Brain microvascular endothelial cell (primary cell): ENCODE results near the gene PCDH7.
A peak's percentile ranks its signal among the peaks of the same experiment; 100 is the strongest.

Experiments used
- DNase-seq: peaks from one replicate; pipeline ENCODE4 v3.0.0-alpha.2; 2020
- H3K27ac ChIP-seq: fragments of 250-450 bp; sonication (Bioruptor Pico); 2 replicates; pipeline ENCODE4 v1.5.1; 2020; ENCODE audit warnings: mild to moderate bottlenecking, moderate library complexity
- H3K27me3 ChIP-seq: fragments of 250-450 bp; sonication (Bioruptor Pico); replicated peaks from 2 replicates; pipeline ENCODE4 v1.5.1; 2020; ENCODE audit warnings: mild to moderate bottlenecking
- H3K36me3 ChIP-seq: fragments of 250-450 bp; sonication (Bioruptor Pico); replicated peaks from 2 replicates; pipeline ENCODE4 v1.5.1; 2020; ENCODE audit warnings: mild to moderate bottlenecking
- H3K4me3 ChIP-seq: 2 replicates; pipeline ENCODE4 v1.5.1; 2011; ENCODE audit warnings: low read depth, mild to moderate bottlenecking, control low read depth, low read length, moderate library complexity
- in situ Hi-C: cut with HindIII; loops from 2 replicates; pipeline ENCODE4 v1.10.0; 2017; ENCODE audit warnings: low sequenced_read_pairs, low pct_ligation_motif_present
- TF ChIP-seq, protein P1 (sequence below): IDR thresholded peaks from 2 replicates; pipeline ENCODE4 v1.5.1; 2011; ENCODE audit warnings: low read depth, mild to moderate bottlenecking, moderate library complexity, low read length, control low read depth, inconsistent platforms; ENCODE audit errors: missing control alignments

Gene PCDH7

DNA sequence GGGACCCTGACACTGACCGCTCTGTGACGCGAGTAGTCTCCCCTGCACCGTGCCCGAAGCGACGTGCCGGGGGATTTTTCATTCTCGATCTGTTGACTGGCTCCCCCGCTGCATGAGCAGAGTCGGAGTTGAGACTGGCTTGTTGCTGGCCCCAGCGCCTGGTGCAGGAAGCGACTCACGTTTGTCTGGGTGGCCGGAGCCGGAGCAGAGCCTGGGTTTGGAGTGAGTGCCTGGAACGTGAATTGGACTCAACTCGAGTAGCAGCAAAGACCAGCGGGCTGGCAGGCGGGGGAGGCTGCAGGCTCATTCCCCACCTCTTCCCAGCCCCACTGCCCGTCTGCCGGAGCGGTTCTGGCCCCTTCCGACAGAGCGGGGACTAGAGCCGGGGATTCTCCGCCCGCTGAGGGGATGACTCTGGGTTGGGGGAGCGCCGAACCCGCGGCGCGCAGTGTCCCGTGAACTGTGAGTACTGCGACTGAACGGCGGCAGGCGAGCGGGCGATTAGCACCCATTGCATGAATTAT lies 554 bp downstream of the PCDH7 start:
- H3K27ac ChIP-seq = no peak overlapping the region

GRCh38 chr4:30721185-30722091 lies 1.3 kb downstream of the PCDH7 start:
- in situ Hi-C loops = no loop called here
- Histone ChIP-seq H3K27ac (no peak overlapping the region), H3K36me3 (no peaks in the 10 kb centered on the region), H3K4me3 (peak overlapping the region; percentile 73), H3K27me3 (no peaks in the 10 kb centered on the region)
- DNase-seq = no peak
- TF ChIP-seq, protein P1, sequence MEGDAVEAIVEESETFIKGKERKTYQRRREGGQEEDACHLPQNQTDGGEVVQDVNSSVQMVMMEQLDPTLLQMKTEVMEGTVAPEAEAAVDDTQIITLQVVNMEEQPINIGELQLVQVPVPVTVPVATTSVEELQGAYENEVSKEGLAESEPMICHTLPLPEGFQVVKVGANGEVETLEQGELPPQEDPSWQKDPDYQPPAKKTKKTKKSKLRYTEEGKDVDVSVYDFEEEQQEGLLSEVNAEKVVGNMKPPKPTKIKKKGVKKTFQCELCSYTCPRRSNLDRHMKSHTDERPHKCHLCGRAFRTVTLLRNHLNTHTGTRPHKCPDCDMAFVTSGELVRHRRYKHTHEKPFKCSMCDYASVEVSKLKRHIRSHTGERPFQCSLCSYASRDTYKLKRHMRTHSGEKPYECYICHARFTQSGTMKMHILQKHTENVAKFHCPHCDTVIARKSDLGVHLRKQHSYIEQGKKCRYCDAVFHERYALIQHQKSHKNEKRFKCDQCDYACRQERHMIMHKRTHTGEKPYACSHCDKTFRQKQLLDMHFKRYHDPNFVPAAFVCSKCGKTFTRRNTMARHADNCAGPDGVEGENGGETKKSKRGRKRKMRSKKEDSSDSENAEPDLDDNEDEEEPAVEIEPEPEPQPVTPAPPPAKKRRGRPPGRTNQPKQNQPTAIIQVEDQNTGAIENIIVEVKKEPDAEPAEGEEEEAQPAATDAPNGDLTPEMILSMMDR = no peak

More for the DNA sequence above, 554 bp downstream of the PCDH7 start:
- Histone ChIP-seq H3K36me3 (no peaks in the 10 kb centered on the region), H3K27me3 (no peaks in the 10 kb centered on the region), H3K4me3 (peak overlapping the region; percentile 73)
- DNase-seq = peak; percentile 27
- in situ Hi-C loops = no loop called here
- TF ChIP-seq, protein P1 = no peak

GRCh38 chr4:30722092-30722358 lies 1.9 kb downstream of the PCDH7 start:
- Histone ChIP-seq H3K36me3 (no peaks in the 10 kb centered on the region), H3K27me3 (no peaks in the 10 kb centered on the region), H3K27ac (no peak overlapping the region), H3K4me3 (peak overlapping the region; percentile 50)
- TF ChIP-seq, protein P1 = no peak
- no peak for DNase-seq
- in situ Hi-C loops = no loop called here

GRCh38 chr4:30722359-30723200 lies 2.4 kb downstream of the PCDH7 start:
- DNase-seq = no peak
- no peak overlapping the region for H3K27ac ChIP-seq
- no peaks in the 10 kb centered on the region for H3K27me3 ChIP-seq
- in situ Hi-C loops = no loop called here
- H3K36me3 ChIP-seq = no peaks in the 10 kb centered on the region
- TF ChIP-seq, protein P1 = no peak
- peak overlapping the region; percentile 50 for H3K4me3 ChIP-seq

DNA sequence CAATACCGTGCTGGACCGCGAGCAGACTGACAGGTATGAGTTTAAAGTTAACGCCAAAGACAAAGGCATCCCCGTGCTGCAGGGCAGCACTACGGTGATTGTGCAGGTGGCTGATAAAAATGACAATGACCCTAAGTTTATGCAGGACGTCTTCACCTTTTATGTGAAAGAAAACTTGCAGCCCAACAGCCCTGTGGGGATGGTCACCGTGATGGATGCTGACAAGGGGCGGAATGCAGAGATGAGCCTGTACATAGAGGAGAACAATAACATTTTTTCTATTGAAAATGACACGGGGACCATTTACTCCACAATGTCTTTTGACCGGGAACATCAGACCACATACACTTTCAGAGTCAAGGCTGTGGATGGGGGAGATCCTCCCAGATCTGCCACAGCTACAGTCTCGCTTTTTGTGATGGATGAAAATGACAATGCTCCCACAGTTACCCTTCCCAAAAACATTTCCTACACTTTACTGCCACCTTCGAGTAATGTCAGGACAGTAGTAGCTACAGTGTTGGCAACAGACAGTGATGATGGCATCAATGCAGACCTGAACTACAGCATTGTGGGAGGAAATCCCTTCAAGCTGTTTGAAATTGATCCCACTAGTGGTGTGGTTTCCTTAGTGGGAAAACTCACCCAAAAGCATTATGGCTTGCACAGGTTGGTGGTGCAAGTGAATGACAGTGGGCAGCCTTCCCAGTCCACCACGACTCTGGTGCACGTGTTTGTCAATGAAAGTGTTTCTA lies 3.2 kb downstream of the PCDH7 start:
- DNase-seq = no peak
- H3K36me3 ChIP-seq = no peaks in the 10 kb centered on the region
- in situ Hi-C loops = no loop called here
- H3K27ac ChIP-seq = no peak overlapping the region
- peak overlapping the region; percentile 50 for H3K4me3 ChIP-seq
- TF ChIP-seq, protein P1 = no peak
- H3K27me3 ChIP-seq = no peaks in the 10 kb centered on the region
